ENCODE data around the gene CNTNAP5.

CNTNAP5 gene

GRCh38 chr2:124816007-124816406, 790.9 kb downstream of the CNTNAP5 start:
- Histone ChIP-seq H2BK12ac (ENCODE audit: low read length) (no peak overlapping the region), H4K91ac (ENCODE audit: low read depth, low read length) (no peak overlapping the region), H3K4me1 (ENCODE audit: control insufficient read depth in 1 of 2, insufficient read depth in 2 of 2, low read length in 2 of 2) (no peaks in the 10 kb centered on the region), H4K8ac (ENCODE audit: low read depth, low read length) (no peak overlapping the region), H3K14ac (ENCODE audit: low read length) (no peak overlapping the region), H3K27me3 (ENCODE audit: insufficient read depth, low read length) (no peaks in the 10 kb centered on the region), H3K4me3 (ENCODE audit: low read depth, low read length) (no peak overlapping the region), H3K18ac (ENCODE audit: low read length) (no peak overlapping the region), H4K12ac (ENCODE audit: low read depth, low read length) (no peak overlapping the region), H3K4ac (ENCODE audit: low read depth, low read length) (no peak overlapping the region), H3K23ac (ENCODE audit: low read length) (no peak overlapping the region), H2AK5ac (ENCODE audit: low read length) (no peak overlapping the region), H2BK120ac (ENCODE audit: insufficient read depth, low read length, poor library complexity) (no peak overlapping the region), H3K4me2 (ENCODE audit: low read length) (no peak overlapping the region), H2BK5ac (ENCODE audit: low read depth, low read length, poor library complexity) (no peak overlapping the region), H3K79me1 (ENCODE audit: low read length) (no peaks in the 10 kb centered on the region), H2AFZ (ENCODE audit: insufficient read depth, low read length, poor library complexity) (no peak overlapping the region), H3K27ac (ENCODE audit: low read depth, low read length) (no peak overlapping the region), H3K9me3 (ENCODE audit: insufficient read depth, low read depth, low read length) (no peaks in the 10 kb centered on the region), H3K9ac (ENCODE audit: low read length) (no peak overlapping the region), H3K79me2 (ENCODE audit: control insufficient read depth, insufficient read depth, low read length, poor library complexity) (no peaks in the 10 kb centered on the region), H3K36me3 (ENCODE audit: control insufficient read depth in 1 of 2, insufficient read depth in 2 of 2, low read length in 2 of 2) (no peaks in the 10 kb centered on the region)
- no peak for DNase-seq
- WGBS (ENCODE audit: extremely low coverage, insufficient coverage, insufficient read length): no CpG with 5 or more reads among the region's 3 CpGs

DNA sequence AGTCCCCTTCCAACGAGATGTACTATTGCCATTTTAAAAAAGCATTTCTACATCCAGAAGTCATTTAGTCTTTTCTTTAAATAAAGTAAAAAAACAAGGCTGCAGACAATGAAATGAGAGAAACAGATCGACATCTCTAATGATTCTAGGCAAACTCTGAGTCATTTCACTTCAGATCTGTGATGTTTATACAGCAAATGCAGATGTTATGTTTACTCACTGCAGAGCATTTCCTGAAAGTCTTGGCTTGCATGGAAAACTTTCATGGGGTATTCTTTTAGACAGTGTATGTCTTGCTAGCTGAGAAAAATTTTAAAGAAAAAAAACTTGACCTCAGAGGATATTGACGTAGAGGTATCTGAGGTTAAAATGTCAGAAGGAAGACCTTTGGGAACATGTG, 797.4 kb downstream of the CNTNAP5 start:
- DNase-seq: no peak
- Histone ChIP-seq H3K27me3 (ENCODE audit: insufficient read depth, low read length) (no peaks in the 10 kb centered on the region), H3K4me1 (ENCODE audit: control insufficient read depth in 1 of 2, insufficient read depth in 2 of 2, low read length in 2 of 2) (no peaks in the 10 kb centered on the region), H4K91ac (ENCODE audit: low read depth, low read length) (no peak overlapping the region), H3K23ac (ENCODE audit: low read length) (no peak overlapping the region), H3K18ac (ENCODE audit: low read length) (no peak overlapping the region), H3K14ac (ENCODE audit: low read length) (no peak overlapping the region), H4K12ac (ENCODE audit: low read depth, low read length) (no peak overlapping the region), H3K79me2 (ENCODE audit: control insufficient read depth, insufficient read depth, low read length, poor library complexity) (no peaks in the 10 kb centered on the region), H4K8ac (ENCODE audit: low read depth, low read length) (no peak overlapping the region), H2AFZ (ENCODE audit: insufficient read depth, low read length, poor library complexity) (no peak overlapping the region), H3K36me3 (ENCODE audit: control insufficient read depth in 1 of 2, insufficient read depth in 2 of 2, low read length in 2 of 2) (no peaks in the 10 kb centered on the region), H3K27ac (ENCODE audit: low read depth, low read length) (no peak overlapping the region), H3K4me2 (ENCODE audit: low read length) (no peak overlapping the region), H2BK12ac (ENCODE audit: low read length) (no peak overlapping the region), H3K4me3 (ENCODE audit: low read depth, low read length) (no peak overlapping the region), H2BK120ac (ENCODE audit: insufficient read depth, low read length, poor library complexity) (no peak overlapping the region), H3K9me3 (ENCODE audit: insufficient read depth, low read depth, low read length) (no peaks in the 10 kb centered on the region), H3K4ac (ENCODE audit: low read depth, low read length) (no peak overlapping the region), H2BK5ac (ENCODE audit: low read depth, low read length, poor library complexity) (no peak overlapping the region), H2AK5ac (ENCODE audit: low read length) (no peak overlapping the region), H3K9ac (ENCODE audit: low read length) (no peak overlapping the region), H3K79me1 (ENCODE audit: low read length) (no peaks in the 10 kb centered on the region)
- no CpG with 5 or more reads among the region's 3 CpGs for WGBS (ENCODE audit: extremely low coverage, insufficient coverage, insufficient read length)

- H3K4ac ChIP-seq (ENCODE audit: low read depth, low read length): no peak overlapping the region
- no peaks in the 10 kb centered on the region for H3K79me1 ChIP-seq (ENCODE audit: low read length)
- H3K4me1 ChIP-seq (ENCODE audit: control insufficient read depth in 1 of 2, insufficient read depth in 2 of 2, low read length in 2 of 2): no peaks in the 10 kb centered on the region
- WGBS (ENCODE audit: extremely low coverage, insufficient coverage, insufficient read length): no CpG with 5 or more reads among the region's 2 CpGs
- H3K4me2 ChIP-seq (ENCODE audit: low read length): no peak overlapping the region
- H3K9me3 ChIP-seq (ENCODE audit: insufficient read depth, low read depth, low read length): no peaks in the 10 kb centered on the region
- no peak overlapping the region for H4K12ac ChIP-seq (ENCODE audit: low read depth, low read length)
- H3K4me3 ChIP-seq (ENCODE audit: low read depth, low read length): no peak overlapping the region
- no peaks in the 10 kb centered on the region for H3K27me3 ChIP-seq (ENCODE audit: insufficient read depth, low read length)
- no peak overlapping the region for H3K27ac ChIP-seq (ENCODE audit: low read depth, low read length)
- H2BK5ac ChIP-seq (ENCODE audit: low read depth, low read length, poor library complexity): no peak overlapping the region
- H3K79me2 ChIP-seq (ENCODE audit: control insufficient read depth, insufficient read depth, low read length, poor library complexity): no peaks in the 10 kb centered on the region
- no peak overlapping the region for H3K18ac ChIP-seq (ENCODE audit: low read length)
- no peak overlapping the region for H2BK120ac ChIP-seq (ENCODE audit: insufficient read depth, low read length, poor library complexity)
- no peak overlapping the region for H3K14ac ChIP-seq (ENCODE audit: low read length)
- H3K36me3 ChIP-seq (ENCODE audit: control insufficient read depth in 1 of 2, insufficient read depth in 2 of 2, low read length in 2 of 2): no peaks in the 10 kb centered on the region
- no peak overlapping the region for H2BK12ac ChIP-seq (ENCODE audit: low read length)
- no peak for DNase-seq
- H3K23ac ChIP-seq (ENCODE audit: low read length): no peak overlapping the region
- H4K8ac ChIP-seq (ENCODE audit: low read depth, low read length): no peak overlapping the region
- H2AK5ac ChIP-seq (ENCODE audit: low read length): no peak overlapping the region
- no peak overlapping the region for H4K91ac ChIP-seq (ENCODE audit: low read depth, low read length)
- no peak overlapping the region for H2AFZ ChIP-seq (ENCODE audit: insufficient read depth, low read length, poor library complexity)
- H3K9ac ChIP-seq (ENCODE audit: low read length): no peak overlapping the region
Observed at GRCh38 chr2:124824441-124824840, 799.4 kb downstream of the CNTNAP5 start.

- H3K4me1 ChIP-seq (ENCODE audit: control insufficient read depth in 1 of 2, insufficient read depth in 2 of 2, low read length in 2 of 2): no peaks in the 10 kb centered on the region
- H2BK12ac ChIP-seq (ENCODE audit: low read length): no peak overlapping the region
- no peak overlapping the region for H4K8ac ChIP-seq (ENCODE audit: low read depth, low read length)
- no peaks in the 10 kb centered on the region for H3K36me3 ChIP-seq (ENCODE audit: control insufficient read depth in 1 of 2, insufficient read depth in 2 of 2, low read length in 2 of 2)
- H3K79me2 ChIP-seq (ENCODE audit: control insufficient read depth, insufficient read depth, low read length, poor library complexity): no peaks in the 10 kb centered on the region
- H2BK120ac ChIP-seq (ENCODE audit: insufficient read depth, low read length, poor library complexity): no peak overlapping the region
- H3K9me3 ChIP-seq (ENCODE audit: insufficient read depth, low read depth, low read length): no peaks in the 10 kb centered on the region
- H3K27me3 ChIP-seq (ENCODE audit: insufficient read depth, low read length): no peaks in the 10 kb centered on the region
- H3K9ac ChIP-seq (ENCODE audit: low read length): no peak overlapping the region
- H3K4me2 ChIP-seq (ENCODE audit: low read length): no peak overlapping the region
- no peak overlapping the region for H3K4ac ChIP-seq (ENCODE audit: low read depth, low read length)
- H3K4me3 ChIP-seq (ENCODE audit: low read depth, low read length): no peak overlapping the region
- no peak overlapping the region for H3K27ac ChIP-seq (ENCODE audit: low read depth, low read length)
- no peak overlapping the region for H2AK5ac ChIP-seq (ENCODE audit: low read length)
- no peak overlapping the region for H4K12ac ChIP-seq (ENCODE audit: low read depth, low read length)
- DNase-seq: no peak
- no peak overlapping the region for H2BK5ac ChIP-seq (ENCODE audit: low read depth, low read length, poor library complexity)
- H2AFZ ChIP-seq (ENCODE audit: insufficient read depth, low read length, poor library complexity): no peak overlapping the region
- WGBS (ENCODE audit: extremely low coverage, insufficient coverage, insufficient read length): no CpG with 5 or more reads among the region's 2 CpGs
- H3K18ac ChIP-seq (ENCODE audit: low read length): no peak overlapping the region
- H4K91ac ChIP-seq (ENCODE audit: low read depth, low read length): no peak overlapping the region
- H3K14ac ChIP-seq (ENCODE audit: low read length): no peak overlapping the region
- no peak overlapping the region for H3K23ac ChIP-seq (ENCODE audit: low read length)
- H3K79me1 ChIP-seq (ENCODE audit: low read length): no peaks in the 10 kb centered on the region
Observed at GRCh38 chr2:124832521-124832920, 807.4 kb downstream of the CNTNAP5 start.
